ENCODE data around the gene RAB35.

The RAB35 gene

GRCh38 chr12:120132054-120132836, 15.7 kb upstream of the RAB35 start:
- Histone ChIP-seq H3K9me3 (replicated peaks; ENCODE audit: low read length) (no peaks in the 10 kb centered on the region), H3K9ac (ENCODE audit: low read depth, low read length) (no peak overlapping the region), H3K4me3 (ENCODE audit: low read length) (no peak overlapping the region), H3K36me3 (ENCODE audit: insufficient read depth, low read length) (peaks cover 88% of the 10 kb centered on the region), H3K4me1 (ENCODE audit: control insufficient read depth, insufficient read depth, low read length) (no peaks in the 10 kb centered on the region), H3K4me2 (ENCODE audit: low read length) (no peak overlapping the region), H3K27me3 (ENCODE audit: control insufficient read depth, insufficient read depth, low read length) (no peaks in the 10 kb centered on the region)

DNA sequence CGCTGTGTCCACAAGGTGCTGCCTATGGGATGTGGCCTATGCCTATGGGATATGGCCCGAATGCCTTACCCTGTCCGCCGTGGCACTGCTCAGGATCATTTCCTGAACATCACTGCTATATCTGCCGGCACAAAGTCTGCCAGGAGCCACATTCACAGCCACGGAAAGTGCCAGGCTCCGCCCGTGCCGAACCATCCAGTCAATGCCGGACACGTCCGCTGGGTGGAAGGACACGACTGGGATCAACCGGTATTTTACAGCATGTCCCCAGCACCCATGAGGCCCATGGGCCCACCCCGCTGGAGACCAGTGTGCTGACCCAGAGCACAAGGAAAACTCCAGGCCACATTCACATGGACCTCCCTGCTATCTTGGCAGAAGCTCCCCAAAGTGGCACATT, 14.6 kb upstream of the RAB35 start:
- Histone ChIP-seq H3K9ac (ENCODE audit: low read depth, low read length) (no peak overlapping the region), H3K27me3 (ENCODE audit: control insufficient read depth, insufficient read depth, low read length) (no peaks in the 10 kb centered on the region), H3K36me3 (ENCODE audit: insufficient read depth, low read length) (peaks cover 88% of the 10 kb centered on the region), H3K9me3 (replicated peaks; ENCODE audit: low read length) (no peaks in the 10 kb centered on the region), H3K4me1 (ENCODE audit: control insufficient read depth, insufficient read depth, low read length) (peaks cover 8% of the 10 kb centered on the region), H3K4me2 (ENCODE audit: low read length) (no peak overlapping the region), H3K4me3 (ENCODE audit: low read length) (no peak overlapping the region)

DNA sequence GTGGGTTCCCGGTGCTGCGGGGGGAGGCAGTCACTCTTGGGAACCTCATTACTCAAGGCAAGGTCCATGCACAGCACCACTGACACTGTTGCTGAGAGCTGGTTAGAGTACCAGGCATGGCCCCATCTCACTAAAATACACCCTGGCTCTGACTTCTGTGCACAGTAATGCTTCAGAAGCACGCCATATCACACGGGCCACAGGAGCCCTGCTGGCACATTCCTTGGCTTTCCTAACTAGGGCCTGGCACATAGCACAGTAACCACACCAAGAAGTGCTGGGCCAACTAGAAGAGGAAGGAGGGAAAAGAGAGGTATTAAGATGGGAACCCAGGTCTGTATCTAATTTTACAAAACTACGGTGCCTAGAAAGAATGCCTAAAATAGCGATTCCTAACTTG, 13.5 kb upstream of the RAB35 start:
- Histone ChIP-seq H3K4me2 (ENCODE audit: low read length) (no peak overlapping the region), H3K27me3 (ENCODE audit: control insufficient read depth, insufficient read depth, low read length) (no peaks in the 10 kb centered on the region), H3K4me3 (ENCODE audit: low read length) (no peak overlapping the region), H3K4me1 (ENCODE audit: control insufficient read depth, insufficient read depth, low read length) (peaks cover 14% of the 10 kb centered on the region), H3K9me3 (replicated peaks; ENCODE audit: low read length) (no peaks in the 10 kb centered on the region), H3K9ac (ENCODE audit: low read depth, low read length) (no peak overlapping the region), H3K36me3 (ENCODE audit: insufficient read depth, low read length) (peaks cover 88% of the 10 kb centered on the region)

GRCh38 chr12:120126635-120127005, 10.1 kb upstream of the RAB35 start:
- H3K9me3 ChIP-seq (replicated peaks; ENCODE audit: low read length) = no peaks in the 10 kb centered on the region
- no peaks in the 10 kb centered on the region for H3K27me3 ChIP-seq (ENCODE audit: control insufficient read depth, insufficient read depth, low read length)
- peaks cover 57% of the 10 kb centered on the region for H3K36me3 ChIP-seq (ENCODE audit: insufficient read depth, low read length)
- H3K4me1 ChIP-seq (ENCODE audit: control insufficient read depth, insufficient read depth, low read length) = peaks cover 14% of the 10 kb centered on the region
- no peak overlapping the region for H3K4me2 ChIP-seq (ENCODE audit: low read length)
- H3K4me3 ChIP-seq (ENCODE audit: low read length) = no peak overlapping the region
- H3K9ac ChIP-seq (ENCODE audit: low read depth, low read length) = no peak overlapping the region

DNA sequence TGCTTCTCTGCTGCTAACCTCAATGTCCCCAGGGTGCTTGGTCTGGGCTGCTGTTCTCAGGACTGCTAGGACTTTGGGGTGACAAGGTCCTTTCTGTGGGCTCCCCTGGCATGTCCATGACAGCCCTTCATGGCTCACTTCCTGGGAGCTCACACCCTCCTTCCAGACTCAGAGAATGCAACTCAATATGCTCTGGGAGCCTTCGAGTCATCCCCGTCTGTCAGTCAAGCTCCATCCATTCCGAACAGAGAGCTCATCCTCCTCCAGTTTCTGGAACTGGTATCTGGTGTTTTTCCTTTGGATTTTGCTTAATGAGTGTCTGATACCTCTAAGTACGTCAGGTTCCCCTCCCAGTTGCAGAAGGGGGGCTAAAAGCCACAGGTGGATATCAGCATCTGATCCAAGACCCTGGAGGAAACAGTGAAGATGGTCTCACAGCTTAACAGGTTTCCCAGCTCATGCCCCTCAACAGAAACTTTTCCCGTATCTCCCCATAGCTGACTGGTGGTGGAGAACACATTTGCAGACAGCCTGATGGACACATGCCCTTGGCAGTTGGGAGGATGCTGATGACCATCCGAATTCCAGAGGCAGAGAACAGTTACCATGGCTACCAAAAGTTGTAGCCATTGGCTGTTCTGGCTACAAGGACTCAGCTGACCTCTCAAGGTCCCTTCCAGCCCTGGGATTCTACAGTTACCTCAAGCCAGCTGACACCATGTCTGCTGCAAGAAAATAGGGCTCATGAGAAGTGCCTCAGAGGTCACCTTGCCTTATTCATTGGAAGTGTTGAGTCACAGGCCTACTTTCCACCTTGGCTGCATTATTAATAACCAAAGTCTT, 9.5 kb upstream of the RAB35 start:
- peaks cover 14% of the 10 kb centered on the region for H3K4me1 ChIP-seq (ENCODE audit: control insufficient read depth, insufficient read depth, low read length)
- no peaks in the 10 kb centered on the region for H3K9me3 ChIP-seq (replicated peaks; ENCODE audit: low read length)
- no peak overlapping the region for H3K4me2 ChIP-seq (ENCODE audit: low read length)
- H3K9ac ChIP-seq (ENCODE audit: low read depth, low read length) = no peak overlapping the region
- H3K36me3 ChIP-seq (ENCODE audit: insufficient read depth, low read length) = peaks cover 51% of the 10 kb centered on the region
- H3K4me3 ChIP-seq (ENCODE audit: low read length) = no peak overlapping the region
- no peaks in the 10 kb centered on the region for H3K27me3 ChIP-seq (ENCODE audit: control insufficient read depth, insufficient read depth, low read length)

DNA sequence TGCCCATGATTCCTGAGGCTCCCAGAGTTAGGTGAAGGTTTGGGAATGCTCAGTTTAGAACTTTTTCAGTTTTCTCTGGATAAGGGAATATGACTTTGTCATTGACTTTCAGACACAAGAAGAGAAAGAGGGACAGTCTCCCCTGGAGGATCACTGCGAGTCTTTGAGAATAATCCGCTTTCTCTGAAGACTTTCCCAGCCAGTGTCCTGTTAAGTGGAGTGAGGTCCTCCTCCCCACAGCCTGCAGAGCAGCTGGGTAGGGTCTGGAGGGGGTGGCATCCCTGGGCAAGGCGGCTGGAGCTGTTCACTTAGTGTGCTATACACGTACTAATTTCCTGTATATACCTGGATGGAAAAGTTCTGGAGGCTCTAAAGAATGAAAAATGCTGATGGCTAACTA, 8.5 kb upstream of the RAB35 start:
- Histone ChIP-seq H3K9me3 (replicated peaks; ENCODE audit: low read length) (no peaks in the 10 kb centered on the region), H3K4me2 (ENCODE audit: low read length) (no peak overlapping the region), H3K27me3 (ENCODE audit: control insufficient read depth, insufficient read depth, low read length) (no peaks in the 10 kb centered on the region), H3K36me3 (ENCODE audit: insufficient read depth, low read length) (peaks cover 41% of the 10 kb centered on the region), H3K9ac (ENCODE audit: low read depth, low read length) (no peak overlapping the region), H3K4me3 (ENCODE audit: low read length) (no peak overlapping the region), H3K4me1 (ENCODE audit: control insufficient read depth, insufficient read depth, low read length) (peaks cover 14% of the 10 kb centered on the region)

- H3K27me3 ChIP-seq (ENCODE audit: control insufficient read depth, insufficient read depth, low read length) = no peaks in the 10 kb centered on the region
- peaks cover 34% of the 10 kb centered on the region for H3K4me1 ChIP-seq (ENCODE audit: control insufficient read depth, insufficient read depth, low read length)
- H3K9me3 ChIP-seq (replicated peaks; ENCODE audit: low read length) = no peaks in the 10 kb centered on the region
- H3K36me3 ChIP-seq (ENCODE audit: insufficient read depth, low read length) = peaks cover 12% of the 10 kb centered on the region
- H3K4me2 ChIP-seq (ENCODE audit: low read length) = no peak overlapping the region
- no peak overlapping the region for H3K9ac ChIP-seq (ENCODE audit: low read depth, low read length)
- H3K4me3 ChIP-seq (ENCODE audit: low read length) = no peak overlapping the region
These were observed 5.3 kb upstream of the RAB35 start for GRCh38 chr12:120121766-120122293.

- Histone ChIP-seq H3K4me1 (ENCODE audit: control insufficient read depth, insufficient read depth, low read length) (peaks cover 30% of the 10 kb centered on the region), H3K4me2 (ENCODE audit: low read length) (no peak overlapping the region)
These were observed 4.8 kb upstream of the RAB35 start for GRCh38 chr12:120121343-120121742.

DNA sequence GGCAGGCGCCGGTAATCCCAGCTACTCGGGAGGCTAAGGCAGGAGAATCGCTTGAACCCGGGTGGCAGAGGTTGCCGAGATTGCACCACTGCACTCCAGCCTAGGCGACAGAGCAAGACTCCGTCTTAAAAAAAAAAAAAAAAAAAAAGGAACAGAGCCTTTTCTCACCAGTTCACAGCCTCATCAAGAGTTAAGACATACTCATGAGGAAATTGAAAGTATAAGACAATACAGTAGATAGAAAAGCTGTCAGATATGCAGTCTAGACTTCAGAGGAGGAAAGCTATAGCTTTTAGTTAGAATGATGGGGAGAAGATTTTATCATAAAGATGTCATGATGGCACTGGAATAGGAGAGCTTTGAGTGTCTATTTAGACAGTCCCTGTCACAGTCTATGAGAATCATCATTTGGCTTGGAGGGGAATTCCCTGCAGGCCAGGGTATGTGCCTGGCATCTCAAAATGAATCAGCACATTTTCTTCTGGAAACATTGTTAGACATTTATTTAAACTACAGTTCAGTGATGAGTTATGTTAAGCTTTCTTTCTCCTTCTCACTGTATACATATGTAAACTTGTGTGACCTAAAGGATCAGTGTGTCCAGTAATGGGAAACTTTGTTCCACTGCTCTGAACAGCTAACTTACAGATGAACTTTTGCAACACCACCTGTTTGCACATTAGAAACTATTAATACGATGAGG, 2.9 kb upstream of the RAB35 start:
- Histone ChIP-seq H3K9ac (ENCODE audit: low read depth, low read length) (peak overlapping the region; percentile 11), H3K9me3 (replicated peaks; ENCODE audit: low read length) (no peaks in the 10 kb centered on the region), H3K4me3 (ENCODE audit: low read length) (no peak overlapping the region), H3K36me3 (ENCODE audit: insufficient read depth, low read length) (peaks cover 10% of the 10 kb centered on the region), H3K4me1 (ENCODE audit: control insufficient read depth, insufficient read depth, low read length) (peaks cover 34% of the 10 kb centered on the region), H3K4me2 (ENCODE audit: low read length) (peak overlapping the region; percentile 33), H3K27me3 (ENCODE audit: control insufficient read depth, insufficient read depth, low read length) (no peaks in the 10 kb centered on the region)

More at GRCh38 chr12:120121343-120121742, 4.8 kb upstream of the RAB35 start:
- Histone ChIP-seq H3K4me3 (ENCODE audit: low read length) (no peak overlapping the region), H3K9ac (ENCODE audit: low read depth, low read length) (no peak overlapping the region), H3K27me3 (ENCODE audit: control insufficient read depth, insufficient read depth, low read length) (no peaks in the 10 kb centered on the region), H3K36me3 (ENCODE audit: insufficient read depth, low read length) (peaks cover 8% of the 10 kb centered on the region), H3K9me3 (replicated peaks; ENCODE audit: low read length) (no peaks in the 10 kb centered on the region)

- Histone ChIP-seq H3K9me3 (replicated peaks; ENCODE audit: low read length) (no peaks in the 10 kb centered on the region), H3K4me3 (ENCODE audit: low read length) (peak overlapping the region; percentile 94), H3K4me1 (ENCODE audit: control insufficient read depth, insufficient read depth, low read length) (peaks cover 36% of the 10 kb centered on the region), H3K4me2 (ENCODE audit: low read length) (peak overlapping the region; percentile 92), H3K36me3 (ENCODE audit: insufficient read depth, low read length) (peaks cover 17% of the 10 kb centered on the region), H3K9ac (ENCODE audit: low read depth, low read length) (peak overlapping the region; percentile 92), H3K27me3 (ENCODE audit: control insufficient read depth, insufficient read depth, low read length) (no peaks in the 10 kb centered on the region)
These were observed 1.9 kb upstream of the RAB35 start for GRCh38 chr12:120118321-120119061.

DNA sequence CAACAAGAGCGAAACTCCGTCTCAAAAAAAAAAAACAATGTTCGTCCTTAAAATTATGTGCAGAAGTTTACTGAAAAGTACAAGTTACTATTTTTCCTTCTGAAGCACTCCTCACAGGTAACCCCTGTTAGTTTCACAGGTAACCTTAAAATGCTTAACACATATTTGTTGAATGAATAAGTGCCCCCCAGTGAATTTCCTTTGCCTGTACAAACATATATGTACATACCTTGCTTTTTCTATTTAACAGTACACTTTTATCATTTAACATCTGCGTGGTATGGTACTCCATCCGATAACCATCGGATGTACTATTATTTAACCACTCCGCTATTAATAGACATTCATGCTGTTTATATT, 1.4 kb upstream of the RAB35 start:
- H3K9ac ChIP-seq (ENCODE audit: low read depth, low read length) = peak overlapping the region; percentile 92
- H3K4me2 ChIP-seq (ENCODE audit: low read length) = peak overlapping the region; percentile 92
- peaks cover 17% of the 10 kb centered on the region for H3K36me3 ChIP-seq (ENCODE audit: insufficient read depth, low read length)

More for the DNA sequence above, 1.4 kb upstream of the RAB35 start:
- H3K27me3 ChIP-seq (ENCODE audit: control insufficient read depth, insufficient read depth, low read length) = no peaks in the 10 kb centered on the region
- peaks cover 36% of the 10 kb centered on the region for H3K4me1 ChIP-seq (ENCODE audit: control insufficient read depth, insufficient read depth, low read length)
- H3K4me3 ChIP-seq (ENCODE audit: low read length) = peak overlapping the region; percentile 94
- H3K9me3 ChIP-seq (replicated peaks; ENCODE audit: low read length) = no peaks in the 10 kb centered on the region

Data from skeletal muscle satellite cell (primary cell).